SW 1271 (cell line): ENCODE measurements around the gene ADGRD1.

Source experiments
- DNase-seq, 2 experiments: peaks; one replicate each; lab custom pipeline; 2025; lab: John Stamatoyannopoulos, UW

ADGRD1 gene

GRCh38 chr12:131042834-131043245, 89.1 kb downstream of the ADGRD1 start:
- no peak for DNase-seq

GRCh38 chr12:131043401-131043871, 89.7 kb downstream of the ADGRD1 start:
- DNase-seq: no peak

GRCh38 chr12:131044136-131044535, 90.4 kb downstream of the ADGRD1 start:
- no peak for DNase-seq

- DNase-seq: no peak
Observed at GRCh38 chr12:131044760-131045381, 91.2 kb downstream of the ADGRD1 start.

GRCh38 chr12:131045705-131046460, 92.2 kb downstream of the ADGRD1 start:
- DNase-seq: no peak

GRCh38 chr12:131046813-131047788, 93.4 kb downstream of the ADGRD1 start:
- peak in 1 of 2 experiments; percentile 6 for DNase-seq

GRCh38 chr12:131047789-131048610, 94.3 kb downstream of the ADGRD1 start:
- no peak for DNase-seq

GRCh38 chr12:131048611-131048990, 94.9 kb downstream of the ADGRD1 start:
- no peak for DNase-seq

GRCh38 chr12:131049002-131049401, 95.3 kb downstream of the ADGRD1 start:
- DNase-seq: no peak

- DNase-seq: no peak
Observed at GRCh38 chr12:131049549-131050339, 96.0 kb downstream of the ADGRD1 start.

- no peak for DNase-seq
Observed at GRCh38 chr12:131050463-131051154, 96.9 kb downstream of the ADGRD1 start.

- DNase-seq: peak in 1 of 2 experiments; percentile 6
Observed at GRCh38 chr12:131051155-131051473, 97.4 kb downstream of the ADGRD1 start.

GRCh38 chr12:131052063-131052781, 98.5 kb downstream of the ADGRD1 start:
- no peak for DNase-seq

- DNase-seq: no peak
Observed at GRCh38 chr12:131052929-131053328, 99.2 kb downstream of the ADGRD1 start.

- no peak for DNase-seq
Observed at GRCh38 chr12:131053567-131053966, 99.9 kb downstream of the ADGRD1 start.

GRCh38 chr12:131054345-131055092, 100.8 kb downstream of the ADGRD1 start:
- DNase-seq: no peak

GRCh38 chr12:131055093-131055465, 101.4 kb downstream of the ADGRD1 start:
- no peak for DNase-seq

GRCh38 chr12:131055596-131056233, 102.0 kb downstream of the ADGRD1 start:
- DNase-seq: no peak
